Uterus (tissue), 2 donors: ENCODE data around the gene PLEKHO1.

Experiments used
- CTCF ChIP-seq, 4 experiments: fragments of 200-600 bp in 2 of 4; fragments of 450-650 bp in 2 of 4; sonication (generic) in 2 of 4; IDR thresholded peaks; one replicate each; pipeline ENCODE4 v1.5.1; 2016 to 2019; ENCODE audit warnings: antibody characterized with exemption in 4 of 4, mild to moderate bottlenecking in 2 of 4, moderate library complexity in 1 of 4
- POLR2A ChIP-seq, 2 donors: fragments of 450-650 bp; IDR thresholded peaks; one replicate each; pipeline ENCODE4 v1.6.1; 2016; ENCODE audit warnings: antibody characterized with exemption in 2 of 2, mild to moderate bottlenecking in 1 of 2, moderate library complexity in 1 of 2

- TF ChIP-seq CTCF (IDR thresholded peaks at IDR 0.05) (no peak), POLR2A (IDR thresholded peaks at IDR 0.05) (no peak)
Measured at GRCh38 chr1:150152772-150153456, 3.2 kb downstream of the PLEKHO1 start.
